H9 (cell line): ENCODE data around the gene GCN1. TPM values are rescaled to one million over a fixed set of nuclear protein-coding genes. Genes with fewer than 3 reads are reported as not detected.

ENCODE experiments used
- DNase-seq: peaks from one replicate; pipeline ENCODE4 v3.0.0-alpha.2; 2017
- H2AFZ ChIP-seq: one replicate; pipeline ENCODE4 v1.6.1; 2013; ENCODE audit warnings: mild to moderate bottlenecking, low read length, control low read depth, moderate library complexity
- H2AK5ac ChIP-seq: 2 replicates; pipeline ENCODE4 v1.6.1; 2013; ENCODE audit warnings: low read length, control low read depth, mixed read lengths; ENCODE audit not compliant: insufficient read length
- H2BK120ac ChIP-seq: one replicate; pipeline ENCODE4 v1.6.1; 2013; ENCODE audit warnings: low read depth, mild to moderate bottlenecking, low read length, control low read depth, inconsistent platforms; ENCODE audit not compliant: poor library complexity, severe bottlenecking
- H2BK12ac ChIP-seq: 2 replicates; pipeline ENCODE4 v1.6.1; 2013; ENCODE audit warnings: low read length, control low read depth, mixed read lengths, low read depth; ENCODE audit not compliant: insufficient read length
- H2BK15ac ChIP-seq: 2 replicates; pipeline ENCODE4 v1.6.1; 2013; ENCODE audit warnings: low read depth, low read length, control low read depth
- H2BK20ac ChIP-seq: one replicate; pipeline ENCODE4 v1.6.1; 2013; ENCODE audit warnings: low read depth, mild to moderate bottlenecking, low read length, control low read depth, inconsistent platforms; ENCODE audit not compliant: poor library complexity, severe bottlenecking
- H2BK5ac ChIP-seq: 2 replicates; pipeline ENCODE4 v1.6.1; 2013; ENCODE audit warnings: low read length, control low read depth, mixed read lengths; ENCODE audit not compliant: insufficient read length
- H3K14ac ChIP-seq: 2 replicates; pipeline ENCODE4 v1.6.1; 2013; ENCODE audit warnings: low read length, control low read depth; ENCODE audit not compliant: insufficient read depth
- H3K18ac ChIP-seq: 2 replicates; pipeline ENCODE4 v1.6.1; 2013; ENCODE audit warnings: low read depth, mild to moderate bottlenecking, mixed read lengths, low read length, control low read depth; ENCODE audit not compliant: insufficient read length
- H3K23ac ChIP-seq: 2 replicates; pipeline ENCODE4 v1.6.1; 2013; ENCODE audit warnings: low read length, control low read depth, mixed read lengths, low read depth; ENCODE audit not compliant: insufficient read length
- H3K23me2 ChIP-seq: 2 replicates; pipeline ENCODE4 v1.6.1; 2013; ENCODE audit warnings: low read depth, mild to moderate bottlenecking, mixed read lengths, low read length, control low read depth; ENCODE audit not compliant: insufficient read length, poor library complexity, severe bottlenecking
- H3K27ac ChIP-seq: 2 replicates; pipeline ENCODE4 v1.5.1; 2013; ENCODE audit warnings: low read length, control low read depth, mixed read lengths, low read depth; ENCODE audit not compliant: insufficient read length
- H3K27me3 ChIP-seq: 2 replicates; pipeline ENCODE4 v1.6.1; 2013; ENCODE audit warnings: low read length, control low read depth, inconsistent platforms; ENCODE audit not compliant: insufficient read depth
- H3K4ac ChIP-seq: 2 replicates; pipeline ENCODE4 v1.6.1; 2013; ENCODE audit warnings: low read depth, mild to moderate bottlenecking, control low read depth, inconsistent platforms, low read length, moderate library complexity
- H3K4me1 ChIP-seq: 2 replicates; pipeline ENCODE4 v1.6.1; 2013; ENCODE audit warnings: low read length, control low read depth, inconsistent platforms; ENCODE audit not compliant: insufficient read depth
- H3K4me2 ChIP-seq: 2 replicates; pipeline ENCODE4 v1.6.1; 2013; ENCODE audit warnings: low read length, control low read depth, mixed read lengths; ENCODE audit not compliant: insufficient read length, insufficient read depth
- H3K56ac ChIP-seq: 2 replicates; pipeline ENCODE4 v1.6.1; 2013; ENCODE audit warnings: low read depth, mild to moderate bottlenecking, mixed read lengths, low read length, control low read depth; ENCODE audit not compliant: insufficient read length
- H3K79me1 ChIP-seq: 2 replicates; pipeline ENCODE4 v1.6.1; 2013; ENCODE audit warnings: low read depth, mild to moderate bottlenecking, moderate library complexity, low read length, control low read depth, inconsistent platforms; ENCODE audit not compliant: insufficient read depth, poor library complexity, severe bottlenecking
- H3K79me2 ChIP-seq: 2 replicates; pipeline ENCODE4 v1.6.1; 2013; ENCODE audit warnings: low read length, control low read depth, inconsistent platforms; ENCODE audit not compliant: insufficient read depth
- H3K9ac ChIP-seq: 2 replicates; pipeline ENCODE4 v1.6.1; 2013; ENCODE audit warnings: low read length, control low read depth, mixed read lengths; ENCODE audit not compliant: insufficient read length; ENCODE audit errors: extremely low read depth
- H3K9me3 ChIP-seq: one replicate; pipeline ENCODE4 v1.6.1; 2013; ENCODE audit warnings: low read depth, low read length, inconsistent platforms; ENCODE audit not compliant: control insufficient read depth
- H3T11ph ChIP-seq: one replicate; pipeline ENCODE4 v1.6.1; 2013; ENCODE audit warnings: mild to moderate bottlenecking, low read length, control low read depth, inconsistent platforms
- H4K20me1 ChIP-seq: one replicate; pipeline ENCODE4 v1.6.1; 2013; ENCODE audit not compliant: control insufficient read depth, insufficient read length, insufficient read depth
- H4K5ac ChIP-seq: 2 replicates; pipeline ENCODE4 v1.6.1; 2013; ENCODE audit warnings: low read depth, mild to moderate bottlenecking, mixed read lengths, low read length, control low read depth; ENCODE audit not compliant: insufficient read length
- H4K8ac ChIP-seq: replicated peaks from 2 replicates; pipeline ENCODE4 v1.6.1; 2013; ENCODE audit warnings: low read length, control low read depth, mixed read lengths, low read depth; ENCODE audit not compliant: insufficient read length
- H4K91ac ChIP-seq: 2 replicates; pipeline ENCODE4 v1.6.1; 2013; ENCODE audit warnings: low read depth, mild to moderate bottlenecking, moderate library complexity, mixed read lengths, low read length, control low read depth; ENCODE audit not compliant: insufficient read length
- H3K27ac Mint-ChIP-seq, 3 experiments: 2 replicates in 2 of 3; 3 replicates in 1 of 3; pipeline ENCODE4 v1.8.0; 2020 to 2021; ENCODE audit warnings: mixed read lengths in 3 of 3, mild to moderate bottlenecking in 1 of 3, moderate library complexity in 1 of 3
- H3K27me3 Mint-ChIP-seq: 2 replicates; pipeline ENCODE4 v1.8.0; 2021; ENCODE audit warnings: low read depth, mild to moderate bottlenecking, moderate library complexity, mixed read lengths
- H3K36me3 Mint-ChIP-seq, 3 experiments: 2 replicates in 2 of 3; 3 replicates in 1 of 3; pipeline ENCODE4 v1.8.0; 2020 to 2021; ENCODE audit warnings: low read depth in 3 of 3, mixed read lengths in 3 of 3; ENCODE audit not compliant: insufficient read depth in 1 of 3
- H3K4me1 Mint-ChIP-seq, 2 experiments: 2 replicates each; pipeline ENCODE4 v1.8.0; 2020; ENCODE audit warnings: mixed read lengths in 2 of 2
- H3K4me3 Mint-ChIP-seq, 2 experiments: 2 replicates in 1 of 2; 3 replicates in 1 of 2; pipeline ENCODE4 v1.8.0; 2020 to 2021; ENCODE audit warnings: mild to moderate bottlenecking in 2 of 2, mixed read lengths in 2 of 2, moderate library complexity in 1 of 2
- H3K9me3 Mint-ChIP-seq, 2 experiments: 2 replicates in 1 of 2; 3 replicates in 1 of 2; pipeline ENCODE4 v1.8.0; 2020; ENCODE audit warnings: mild to moderate bottlenecking in 2 of 2, mixed read lengths in 2 of 2, moderate library complexity in 1 of 2
- CTCF ChIP-seq: fragments of 200-600 bp; sonication (generic); conservative IDR thresholded peaks from 3 replicates; pipeline ENCODE4 v1.8.0; 2021; ENCODE audit warnings: antibody characterized with exemption, mild to moderate bottlenecking
- WGBS: extraction: QIAGEN DNeasy Blood & Tissue Kit; methylation state at CpG from one replicate; pipeline ENCODE4 v1.1.7; 2013; ENCODE audit warnings: missing lambda C conversion rate, low lambda C conversion rate, mixed read lengths; ENCODE audit not compliant: insufficient read length; ENCODE audit errors: extremely low coverage; 5-methylcytosine and 5-hydroxymethylcytosine counted together
- total RNA-seq: library from RNA; stranded (reverse); gene quantifications from 2 replicates; pipeline ENCODE4 v1.2.1, GENCODE V29; 2021

The GCN1 gene
- total RNA-seq, 1 experiment from 2014 or later = 137 TPM

- H2AK5ac ChIP-seq = no peak overlapping the region
- H3K23me2 ChIP-seq = no peaks in the 10 kb centered on the region
- peak overlapping the region; percentile 87 to 97 (median 97) for H3K27ac Mint-ChIP-seq
- H2BK15ac ChIP-seq = no peak overlapping the region
- no peak overlapping the region for H2BK12ac ChIP-seq
- H3K79me1 ChIP-seq = no peaks in the 10 kb centered on the region
- H3K27ac ChIP-seq = peak overlapping the region; percentile 50
- no peak overlapping the region for H4K8ac ChIP-seq
- H3K9ac ChIP-seq = no peak overlapping the region
- H3K4me2 ChIP-seq = peak overlapping the region; percentile 51
- no peak overlapping the region for H3K56ac ChIP-seq
- H4K20me1 ChIP-seq = no peaks in the 10 kb centered on the region
- H2BK5ac ChIP-seq = no peak overlapping the region
- H3K27me3 Mint-ChIP-seq = no peaks in the 10 kb centered on the region
- peak; percentile 70 for DNase-seq
- H3K36me3 Mint-ChIP-seq = peaks cover 10 to 21% (median 18%) of the 10 kb centered on the region in 3 experiments; a peak in 5 of 7 replicates
- no peaks in the 10 kb centered on the region for H3K79me2 ChIP-seq
- no peak overlapping the region for H2AFZ ChIP-seq
- no peaks in the 10 kb centered on the region; a peak in 1 of 5 replicates for H3K9me3 Mint-ChIP-seq
- no peak overlapping the region for H2BK20ac ChIP-seq
- no peaks in the 10 kb centered on the region for H3K27me3 ChIP-seq
- H3K4me1 ChIP-seq = peaks cover 5% of the 10 kb centered on the region; the same call in 1 of the 2 replicates
- WGBS = no CpG with 5 or more reads among the region's 6 CpGs
- no peak overlapping the region for H2BK120ac ChIP-seq
- no peak for TF ChIP-seq CTCF
- H3K9me3 ChIP-seq = no peaks in the 10 kb centered on the region
- no peak overlapping the region for H3K14ac ChIP-seq
- H3T11ph ChIP-seq = no peak overlapping the region
- H3K18ac ChIP-seq = no peak overlapping the region
- no peak overlapping the region for H4K5ac ChIP-seq
- H3K4me3 Mint-ChIP-seq = peak overlapping the region; percentile 38 to 56; a peak in 4 of 5 replicates
- no peak overlapping the region for H3K23ac ChIP-seq
- no peak overlapping the region for H4K91ac ChIP-seq
- peaks cover 40 to 41% of the 10 kb centered on the region in 2 experiments for H3K4me1 Mint-ChIP-seq
- H3K4ac ChIP-seq = no peak overlapping the region
These were observed 108.4 kb downstream of the GCN1 start for GRCh38 chr12:120085920-120086645.
